ENCODE results near the gene DDX42. TPM values are rescaled to one million over a fixed set of nuclear protein-coding genes. Genes with fewer than 3 reads are reported as not detected.
A peak's percentile ranks its signal among the peaks of the same experiment; 100 is the strongest.

Gene DDX42
- total and polyA plus RNA-seq, 9 of the 15 experiments (the other 6 are each of a cell fraction or from before 2014, with no cell fraction given), result 16.5 to 149 (median 87.6) TPM

DNA sequence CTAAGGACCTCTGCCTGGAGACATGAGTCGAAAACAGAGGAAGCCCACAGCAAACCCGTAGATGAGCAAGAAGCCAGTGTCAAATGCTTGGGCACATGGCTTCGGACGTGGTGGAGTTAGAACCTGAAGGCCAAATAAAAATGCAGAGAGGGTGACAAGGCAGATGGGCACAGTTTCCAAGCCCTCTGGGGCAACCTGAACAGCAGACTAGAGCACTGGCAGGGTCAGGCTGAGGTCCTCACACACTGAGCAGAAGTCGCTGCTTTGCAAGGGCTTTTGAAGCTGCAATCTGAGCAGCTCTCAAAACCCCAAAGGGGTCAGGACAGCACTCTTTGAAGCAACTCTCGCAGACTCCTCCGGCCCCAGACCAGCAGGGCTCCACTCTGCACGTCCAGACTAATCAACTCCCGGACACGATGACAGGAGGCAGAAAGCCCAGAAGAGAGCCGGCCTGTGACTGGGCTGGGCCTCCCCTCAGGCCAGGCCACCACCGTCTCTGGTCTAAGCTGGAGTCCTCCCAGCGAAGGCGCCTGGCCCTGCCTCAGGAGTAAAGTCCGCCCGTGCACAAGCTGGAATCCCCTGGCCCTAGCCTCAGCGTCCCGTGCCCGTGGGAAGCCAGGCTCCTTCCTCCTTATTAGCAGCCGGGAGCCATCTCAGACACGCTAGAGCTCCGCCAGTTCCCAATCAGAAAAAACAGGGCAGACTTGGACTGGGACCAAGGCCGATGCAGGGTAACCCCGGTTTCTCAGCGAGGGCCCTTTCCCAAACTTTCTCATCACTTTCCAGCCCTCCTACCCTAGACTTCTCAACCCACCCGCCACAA is 67.6 kb downstream of the DDX42 start:
- Histone ChIP-seq H3K79me2 (ENCODE audit: control insufficient read depth, insufficient read depth, low read length) (peaks cover 57% of the 10 kb centered on the region), H4K20me1 (replicated peaks; ENCODE audit: control insufficient read depth, insufficient read depth, low read length) (no peaks in the 10 kb centered on the region), H3K9ac (ENCODE audit: insufficient read depth in 1 of 2, low read depth in 2 of 2, low read length in 2 of 2) (peak overlapping the region; percentile 93 to 98), H3K27ac (ENCODE audit: extremely low read depth, low read depth, low read length) (peak overlapping the region; percentile 86), H3K27me3 (ENCODE audit: control insufficient read depth in 2 of 2, insufficient read depth in 2 of 2, low read length in 2 of 2) (no peaks in the 10 kb centered on the region), H3K36me3 (ENCODE audit: control insufficient read depth, insufficient read depth, low read length) (peaks cover 31% of the 10 kb centered on the region; the same call in 2 of the 3 replicates), H3K4me1 (replicated peaks in 1 of 2; ENCODE audit: control insufficient read depth in 2 of 2, insufficient read depth in 2 of 2, low read length in 2 of 2) (peaks cover 23 to 51% of the 10 kb centered on the region in 2 experiments), H2AFZ (ENCODE audit: low read depth, low read length) (peak overlapping the region; percentile 53), H3K9me3 (replicated peaks; ENCODE audit: control insufficient read depth, insufficient read depth, low read depth, low read length) (no peaks in the 10 kb centered on the region), H3K4me3 (peak overlapping the region; percentile 95), H3K9me1 (ENCODE audit: control insufficient read depth, insufficient read depth, low read length) (no peaks in the 10 kb centered on the region), H3K4me2 (ENCODE audit: insufficient read depth, low read length) (peak overlapping the region; percentile 96)
- in situ Hi-C loops (cut with MboI), result loop anchor here (25.0 kb wide), 1 partner anchor 404 kb away; the partner anchor contains the start of gene CYB561
- intact Hi-C loops (cut with micrococcal nuclease), result loop anchor here (2.0 to 10.0 kb wide), 3 partner anchors 69 to 407 kb away; partner anchors contain the start of genes CCDC47 and MAP3K3
- ChIA-PET POLR2A (interaction anchor here (0.6 to 5.8 kb wide), 6 partner anchors 8 to 1332 kb away, joined by 3 to 66 read pairs (median 6); partner anchors contain the start of genes CCDC47, DDX42, FTSJ3 and PSMC5), CTCF (ENCODE audit: low intra/inter-chr PET ratio) (no interaction called here)
- WGBS (ENCODE audit: insufficient coverage, low coverage, missing lambda C conversion rate), result 2% methylated on average over 26 of the region's 26 CpGs
- FAIRE-seq (peak; percentile 40), ATAC-seq (peak; percentile 47), DNase-seq (ENCODE audit: extremely low read depth in 1 of 4, low spot score in 3 of 4) (peak in 2 of 4 experiments; percentile 29 to 59)
- BruUV-seq (replicated peaks), result TSS peak; percentile 58
- TF ChIP-seq MCM7 (IDR thresholded peaks at IDR 0.05) (no peak), YY1 (IDR thresholded peaks at IDR 0.05; ENCODE audit: borderline replicate concordance in 1 of 3, control insufficient read depth in 1 of 3, extremely low read depth in 1 of 3, insufficient read depth in 3 of 3, insufficient read length in 1 of 3, insufficient replicate concordance in 2 of 3, low read depth in 1 of 3, low read length in 2 of 3) (no peak), ETV5 (CRISPR knock-in tag; IDR thresholded peaks at IDR 0.05; ENCODE audit: low read depth) (no peak), ZNF3 (CRISPR knock-in tag; IDR thresholded peaks at IDR 0.05) (no peak), MAFG (tag; conservative IDR thresholded peaks at IDR 0.05) (no peak), MYC (IDR thresholded peaks at IDR 0.05; ENCODE audit: low read depth, low read length) (0 out of 2 replicates have a peak, but pooled peaks have one; percentile 20), MYC (CRISPR knock-in tag; IDR thresholded peaks at IDR 0.05; ENCODE audit: borderline replicate concordance, low read depth) (0 out of 2 replicates have a peak, but pooled peaks have one; percentile 42), HDAC3 (IDR thresholded peaks at IDR 0.05; ENCODE audit: borderline replicate concordance, partially characterized antibody) (no peak), MBD2 (IDR thresholded peaks at IDR 0.05; ENCODE audit: borderline replicate concordance, low read depth) (no peak), MXI1 (IDR thresholded peaks at IDR 0.05; ENCODE audit: low read depth, low read length) (no peak), NFATC3 (IDR thresholded peaks at IDR 0.05) (no peak)
- TF ChIP-seq, protein P1, sequence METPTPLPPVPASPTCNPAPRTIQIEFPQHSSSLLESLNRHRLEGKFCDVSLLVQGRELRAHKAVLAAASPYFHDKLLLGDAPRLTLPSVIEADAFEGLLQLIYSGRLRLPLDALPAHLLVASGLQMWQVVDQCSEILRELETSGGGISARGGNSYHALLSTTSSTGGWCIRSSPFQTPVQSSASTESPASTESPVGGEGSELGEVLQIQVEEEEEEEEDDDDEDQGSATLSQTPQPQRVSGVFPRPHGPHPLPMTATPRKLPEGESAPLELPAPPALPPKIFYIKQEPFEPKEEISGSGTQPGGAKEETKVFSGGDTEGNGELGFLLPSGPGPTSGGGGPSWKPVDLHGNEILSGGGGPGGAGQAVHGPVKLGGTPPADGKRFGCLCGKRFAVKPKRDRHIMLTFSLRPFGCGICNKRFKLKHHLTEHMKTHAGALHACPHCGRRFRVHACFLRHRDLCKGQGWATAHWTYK (CRISPR knock-in tag; IDR thresholded peaks at IDR 0.05), result 0 out of 2 replicates have a peak, but pooled peaks have one; percentile 36
- TF ChIP-seq, protein P2, sequence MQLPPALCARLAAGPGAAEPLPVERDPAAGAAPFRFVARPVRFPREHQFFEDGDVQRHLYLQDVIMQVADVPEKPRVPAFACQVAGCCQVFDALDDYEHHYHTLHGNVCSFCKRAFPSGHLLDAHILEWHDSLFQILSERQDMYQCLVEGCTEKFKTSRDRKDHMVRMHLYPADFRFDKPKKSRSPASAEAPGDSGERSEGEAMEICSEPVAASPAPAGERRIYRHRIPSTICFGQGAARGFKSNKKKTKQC (CRISPR knock-in tag; IDR thresholded peaks at IDR 0.05), result 0 out of 2 replicates have a peak, but pooled peaks have one; percentile 40
- TF ChIP-seq, protein P3, sequence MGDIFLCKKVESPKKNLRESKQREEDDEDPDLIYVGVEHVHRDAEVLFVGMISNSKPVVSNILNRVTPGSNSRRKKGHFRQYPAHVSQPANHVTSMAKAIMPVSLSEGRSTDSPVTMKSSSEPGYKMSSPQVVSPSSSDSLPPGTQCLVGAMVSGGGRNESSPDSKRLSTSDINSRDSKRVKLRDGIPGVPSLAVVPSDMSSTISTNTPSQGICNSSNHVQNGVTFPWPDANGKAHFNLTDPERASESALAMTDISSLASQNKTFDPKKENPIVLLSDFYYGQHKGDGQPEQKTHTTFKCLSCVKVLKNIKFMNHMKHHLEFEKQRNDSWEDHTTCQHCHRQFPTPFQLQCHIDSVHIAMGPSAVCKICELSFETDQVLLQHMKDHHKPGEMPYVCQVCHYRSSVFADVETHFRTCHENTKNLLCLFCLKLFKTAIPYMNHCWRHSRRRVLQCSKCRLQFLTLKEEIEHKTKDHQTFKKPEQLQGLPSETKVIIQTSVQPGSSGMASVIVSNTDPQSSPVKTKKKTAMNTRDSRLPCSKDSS (IDR thresholded peaks at IDR 0.05; ENCODE audit: low read depth, partially characterized antibody), result no peak
